ENCODE measurements around the gene CFAP300.
A peak's percentile ranks its signal among the peaks of the same experiment; 100 is the strongest.

The CFAP300 gene

GRCh38 chr11:102047305-102047924 is at the start of gene CFAP300:
Gene CFAP300, plus strand, starts transcription at chr11:102047437. Its CDS starts 34 bp downstream, at chr11:102047471.
- DNase-seq (ENCODE audit: low spot score): peak; percentile 82

- no peak for DNase-seq (ENCODE audit: low spot score)
Measured at GRCh38 chr11:102001657-102002338, 45.4 kb upstream of the CFAP300 start.

- no peak for DNase-seq (ENCODE audit: low spot score)
Measured at GRCh38 chr11:102004220-102004619, 43.0 kb upstream of the CFAP300 start.

- no peak for DNase-seq (ENCODE audit: low spot score)
Measured at GRCh38 chr11:102005306-102005705, 41.9 kb upstream of the CFAP300 start.

GRCh38 chr11:102006835-102007566 is 40.2 kb upstream of the CFAP300 start:
- no peak for DNase-seq (ENCODE audit: low spot score)

GRCh38 chr11:102007567-102008437 is 39.4 kb upstream of the CFAP300 start:
- peak; percentile 49 for DNase-seq (ENCODE audit: low spot score)

- DNase-seq (ENCODE audit: low spot score): peak; percentile 70
Measured at GRCh38 chr11:102010776-102011494, 36.3 kb upstream of the CFAP300 start.

- DNase-seq (ENCODE audit: low spot score): peak; percentile 11
Measured at GRCh38 chr11:102012946-102013345, 34.3 kb upstream of the CFAP300 start.

GRCh38 chr11:102014756-102015155 is 32.5 kb upstream of the CFAP300 start:
- no peak for DNase-seq (ENCODE audit: low spot score)

GRCh38 chr11:102017026-102017425 is 30.2 kb upstream of the CFAP300 start:
- no peak for DNase-seq (ENCODE audit: low spot score)

GRCh38 chr11:102026217-102026616 is 21.0 kb upstream of the CFAP300 start:
- no peak for DNase-seq (ENCODE audit: low spot score)

GRCh38 chr11:102026959-102027358 is 20.3 kb upstream of the CFAP300 start:
- no peak for DNase-seq (ENCODE audit: low spot score)

GRCh38 chr11:102036757-102037156 is 10.5 kb upstream of the CFAP300 start:
- DNase-seq (ENCODE audit: low spot score): no peak

- DNase-seq (ENCODE audit: low spot score): no peak
Measured at GRCh38 chr11:102046841-102047240, 396 bp upstream of the CFAP300 start.

GRCh38 chr11:102050927-102051575 is 3.8 kb downstream of the CFAP300 start:
- DNase-seq (ENCODE audit: low spot score): no peak

GRCh38 chr11:102061276-102061675 is 14.0 kb downstream of the CFAP300 start:
- peak; percentile 29 for DNase-seq (ENCODE audit: low spot score)

GRCh38 chr11:102062106-102062505 is 14.9 kb downstream of the CFAP300 start:
- DNase-seq (ENCODE audit: low spot score): no peak

- DNase-seq (ENCODE audit: low spot score): no peak
Measured at GRCh38 chr11:102064316-102064715, 17.1 kb downstream of the CFAP300 start.

- DNase-seq (ENCODE audit: low spot score): no peak
Measured at GRCh38 chr11:102070766-102071165, 23.5 kb downstream of the CFAP300 start.

- DNase-seq (ENCODE audit: low spot score): no peak
Measured at GRCh38 chr11:102071497-102072472, 24.5 kb downstream of the CFAP300 start.

All from HuH-7 (cell line).